HG02623 (cell line): ENCODE results near the gene SELENBP1.
"Not testable (repeated sequence)": the region's sequence is repeated elsewhere in the genome, so short reads cannot be mapped to it uniquely, and the experiment has no call there.

Source experiments
- ATAC-seq: cut with Tn5 transposase; IDR thresholded peaks from one replicate; pipeline ENCODE4 v1.9.1; 2021; ENCODE audit warnings: moderate library complexity; ENCODE audit not compliant: unreplicated experiment

The SELENBP1 gene

GRCh38 chr1:151384584-151384983 lies 12.1 kb upstream of the SELENBP1 start:
- no peak for ATAC-seq

GRCh38 chr1:151377150-151377884 lies 4.8 kb upstream of the SELENBP1 start:
- no peak for ATAC-seq

GRCh38 chr1:151373196-151373595 lies 691 bp upstream of the SELENBP1 start:
- no peak for ATAC-seq

- no peak for ATAC-seq
Observed at GRCh38 chr1:151371370-151372057, 991 bp downstream of the SELENBP1 start.

- no peak for ATAC-seq
Observed at GRCh38 chr1:151370211-151370911, 2.1 kb downstream of the SELENBP1 start.

GRCh38 chr1:151369621-151370048 lies 2.9 kb downstream of the SELENBP1 start:
- no peak for ATAC-seq

- ATAC-seq, result no peak
Observed at GRCh38 chr1:151369302-151369610, 3.2 kb downstream of the SELENBP1 start.

GRCh38 chr1:151368393-151369301 lies 3.9 kb downstream of the SELENBP1 start:
- ATAC-seq, result no peak

- no peak for ATAC-seq
Observed at GRCh38 chr1:151367658-151368392, 4.7 kb downstream of the SELENBP1 start.

- ATAC-seq, result no peak
Observed at GRCh38 chr1:151364996-151365395, 7.5 kb downstream of the SELENBP1 start.

- no peak for ATAC-seq
Observed at GRCh38 chr1:151362308-151363155, 10.0 kb downstream of the SELENBP1 start.

GRCh38 chr1:151361883-151362282 lies 10.6 kb downstream of the SELENBP1 start:
- ATAC-seq, result no peak

GRCh38 chr1:151356696-151357095 lies 15.8 kb downstream of the SELENBP1 start:
- ATAC-seq, result no peak

- ATAC-seq, result no peak
Observed at GRCh38 chr1:151352021-151352718, 20.3 kb downstream of the SELENBP1 start.

GRCh38 chr1:151350323-151350722 lies 22.2 kb downstream of the SELENBP1 start:
- not testable (repeated sequence) for ATAC-seq

GRCh38 chr1:151347523-151348246 lies 24.8 kb downstream of the SELENBP1 start:
- no peak for ATAC-seq

- ATAC-seq, result peak; percentile 91
Observed at GRCh38 chr1:151346769-151347522, 25.6 kb downstream of the SELENBP1 start, which contains the start of gene RFX5. Gene RFX5, minus strand, starts transcription at chr1:151347252. Its CDS starts 932 bp downstream, at chr1:151346320.
